ENCODE data around the gene P2RX6.
"Not testable (repeated sequence)": the region's sequence is repeated elsewhere in the genome, so short reads cannot be mapped to it uniquely, and the experiment has no call there.

The P2RX6 gene

GRCh38 chr22:21000987-21001600 is 13.9 kb upstream of the P2RX6 start:
- Histone ChIP-seq H3K23ac (ENCODE audit: low read length in 2 of 2) (peak overlapping the region; percentile 9 to 69), H3K9me3 (ENCODE audit: control insufficient read depth, low read length) (no peaks in the 10 kb centered on the region), H3K18ac (ENCODE audit: low read depth in 1 of 2, low read length in 2 of 2) (peak overlapping the region; percentile 66 to 94), H2BK120ac (ENCODE audit: low read depth, low read length) (no peak overlapping the region), H2BK15ac (ENCODE audit: low read depth, poor library complexity, severe bottlenecking) (peak overlapping the region; percentile 58), H3K14ac (ENCODE audit: low read length in 2 of 2) (peak overlapping the region in 1 of 2 experiments; percentile 68), H2BK12ac (ENCODE audit: low read length in 2 of 2) (peak overlapping the region; percentile 21 to 46), H2AFZ (ENCODE audit: low read depth, low read length) (peak overlapping the region; percentile 87), H3K27ac (ENCODE audit: low read length, poor library complexity, severe bottlenecking) (peak overlapping the region; percentile 97), H4K91ac (ENCODE audit: low read length) (peak overlapping the region; percentile 94), H3K4me1 (ENCODE audit: control insufficient read depth, insufficient read depth, low read depth, low read length) (peaks cover 34% of the 10 kb centered on the region), H2BK5ac (ENCODE audit: low read depth, low read length, poor library complexity, severe bottlenecking) (no peak overlapping the region), H2AK5ac (ENCODE audit: low read length, severe bottlenecking) (peak overlapping the region; percentile 54), H3K4ac (ENCODE audit: low read depth in 1 of 2, low read length in 2 of 2) (peak overlapping the region; percentile 55 to 91), H3K4me2 (ENCODE audit: low read length, poor library complexity, severe bottlenecking) (peak overlapping the region; percentile 92), H4K8ac (ENCODE audit: low read length) (peak overlapping the region; percentile 98), H3K79me1 (replicated peaks; ENCODE audit: low read length, poor library complexity, severe bottlenecking) (peaks cover 36% of the 10 kb centered on the region), H3K9ac (ENCODE audit: low read length) (peak overlapping the region; percentile 99), H3K4me3 (ENCODE audit: insufficient read depth in 1 of 2, low read depth in 1 of 2, low read length in 2 of 2) (peak overlapping the region; percentile 70 to 90), H3K36me3 (ENCODE audit: control insufficient read depth in 1 of 2, insufficient read depth in 2 of 2, low read depth in 1 of 2, low read length in 2 of 2) (peaks cover 46 to 48% of the 10 kb centered on the region in 2 experiments), H3K27me3 (ENCODE audit: control insufficient read depth in 1 of 2, insufficient read depth in 1 of 2, low read length in 2 of 2) (no peaks in the 10 kb centered on the region)
- 19% methylated on average over 26 of the region's 26 CpGs for WGBS
- peak; percentile 5 for DNase-seq

GRCh38 chr22:21001601-21002325 is 13.2 kb upstream of the P2RX6 start, which contains the start of gene THAP7:
TSS of gene THAP7 (minus strand) at chr22:21002118. CDS start at chr22:21001911, 207 bp downstream.
- H3K9ac ChIP-seq (ENCODE audit: low read length) = peak within 1 kb of the TSS; percentile 99
- H2AK5ac ChIP-seq (ENCODE audit: low read length, severe bottlenecking) = peak within 1 kb of the TSS; percentile 54
- peak within 1 kb of the TSS; percentile 41 to 69 for H3K23ac ChIP-seq (ENCODE audit: low read length in 2 of 2)
- WGBS = under 1% methylated on average over 72 of the region's 83 CpGs
- H2BK12ac ChIP-seq (ENCODE audit: low read length in 2 of 2) = peak within 1 kb of the TSS; percentile 46 to 93
- DNase-seq = peak; percentile 98
- peak within 1 kb of the TSS; percentile 70 to 90 for H3K4me3 ChIP-seq (ENCODE audit: insufficient read depth in 1 of 2, low read depth in 1 of 2, low read length in 2 of 2)
- H3K79me1 ChIP-seq (replicated peaks; ENCODE audit: low read length, poor library complexity, severe bottlenecking) = peaks cover 36% of the 10 kb centered on the region
- H3K27me3 ChIP-seq (ENCODE audit: control insufficient read depth in 1 of 2, insufficient read depth in 1 of 2, low read length in 2 of 2) = no peaks in the 10 kb centered on the region
- H2AFZ ChIP-seq (ENCODE audit: low read depth, low read length) = peak within 1 kb of the TSS; percentile 87
- peak within 1 kb of the TSS; percentile 95 to 99 for H3K18ac ChIP-seq (ENCODE audit: low read depth in 1 of 2, low read length in 2 of 2)
- peaks cover 40 to 42% of the 10 kb centered on the region in 2 experiments for H3K36me3 ChIP-seq (ENCODE audit: control insufficient read depth in 1 of 2, insufficient read depth in 2 of 2, low read depth in 1 of 2, low read length in 2 of 2)
- peak within 1 kb of the TSS; percentile 94 for H2BK5ac ChIP-seq (ENCODE audit: low read depth, low read length, poor library complexity, severe bottlenecking)
- peak within 1 kb of the TSS; percentile 100 for H2BK15ac ChIP-seq (ENCODE audit: low read depth, poor library complexity, severe bottlenecking)
- peak within 1 kb of the TSS; percentile 92 for H3K4me2 ChIP-seq (ENCODE audit: low read length, poor library complexity, severe bottlenecking)
- peak within 1 kb of the TSS; percentile 81 for H2BK120ac ChIP-seq (ENCODE audit: low read depth, low read length)
- H3K9me3 ChIP-seq (ENCODE audit: control insufficient read depth, low read length) = no peaks in the 10 kb centered on the region
- peak within 1 kb of the TSS; percentile 98 for H4K8ac ChIP-seq (ENCODE audit: low read length)
- H4K91ac ChIP-seq (ENCODE audit: low read length) = peak within 1 kb of the TSS; percentile 94
- peak within 1 kb of the TSS; percentile 62 to 91 for H3K4ac ChIP-seq (ENCODE audit: low read depth in 1 of 2, low read length in 2 of 2)
- peak within 1 kb of the TSS; percentile 97 for H3K27ac ChIP-seq (ENCODE audit: low read length, poor library complexity, severe bottlenecking)
- H3K14ac ChIP-seq (ENCODE audit: low read length in 2 of 2) = peak within 1 kb of the TSS in 1 of 2 experiments; percentile 94
- H3K4me1 ChIP-seq (ENCODE audit: control insufficient read depth, insufficient read depth, low read depth, low read length) = peaks cover 34% of the 10 kb centered on the region

- Histone ChIP-seq H3K27ac (ENCODE audit: low read length, poor library complexity, severe bottlenecking) (no peak overlapping the region), H3K4me3 (ENCODE audit: insufficient read depth in 1 of 2, low read depth in 1 of 2, low read length in 2 of 2) (peak overlapping the region in 1 of 2 experiments; percentile 90), H3K9me3 (ENCODE audit: control insufficient read depth, low read length) (no peaks in the 10 kb centered on the region), H2BK12ac (ENCODE audit: low read length in 2 of 2) (no peak overlapping the region), H3K18ac (ENCODE audit: low read depth in 1 of 2, low read length in 2 of 2) (no peak overlapping the region), H2BK15ac (ENCODE audit: low read depth, poor library complexity, severe bottlenecking) (peak overlapping the region; percentile 64), H4K8ac (ENCODE audit: low read length) (no peak overlapping the region), H2AFZ (ENCODE audit: low read depth, low read length) (no peak overlapping the region), H3K4me2 (ENCODE audit: low read length, poor library complexity, severe bottlenecking) (no peak overlapping the region), H3K23ac (ENCODE audit: low read length in 2 of 2) (peak overlapping the region in 1 of 2 experiments; percentile 41), H3K9ac (ENCODE audit: low read length) (peak overlapping the region; percentile 99), H3K4ac (ENCODE audit: low read depth in 1 of 2, low read length in 2 of 2) (peak overlapping the region in 1 of 2 experiments; percentile 9), H3K79me1 (replicated peaks; ENCODE audit: low read length, poor library complexity, severe bottlenecking) (peaks cover 25% of the 10 kb centered on the region), H3K4me1 (ENCODE audit: control insufficient read depth, insufficient read depth, low read depth, low read length) (peaks cover 31% of the 10 kb centered on the region), H3K27me3 (ENCODE audit: control insufficient read depth in 1 of 2, insufficient read depth in 1 of 2, low read length in 2 of 2) (no peaks in the 10 kb centered on the region), H2AK5ac (ENCODE audit: low read length, severe bottlenecking) (no peak overlapping the region), H3K36me3 (ENCODE audit: control insufficient read depth in 1 of 2, insufficient read depth in 2 of 2, low read depth in 1 of 2, low read length in 2 of 2) (peaks cover 22 to 26% of the 10 kb centered on the region in 2 experiments), H2BK120ac (ENCODE audit: low read depth, low read length) (no peak overlapping the region), H2BK5ac (ENCODE audit: low read depth, low read length, poor library complexity, severe bottlenecking) (no peak overlapping the region), H4K91ac (ENCODE audit: low read length) (peak overlapping the region; percentile 25), H3K14ac (ENCODE audit: low read length in 2 of 2) (peak overlapping the region in 1 of 2 experiments; percentile 14)
- 96% methylated on average over 4 of the region's 4 CpGs for WGBS
- DNase-seq = peak; percentile 11
Observed at GRCh38 chr22:21003782-21004181, 11.2 kb upstream of the P2RX6 start.

GRCh38 chr22:21009208-21009607 is 5.8 kb upstream of the P2RX6 start:
- not testable (repeated sequence) for H2BK5ac ChIP-seq (ENCODE audit: low read depth, low read length, poor library complexity, severe bottlenecking); H2BK120ac ChIP-seq (ENCODE audit: low read depth, low read length); H3K4ac ChIP-seq (ENCODE audit: low read depth in 1 of 2, low read length in 2 of 2); H2BK12ac ChIP-seq (ENCODE audit: low read length in 2 of 2); H3K9ac ChIP-seq (ENCODE audit: low read length); H3K4me3 ChIP-seq (ENCODE audit: insufficient read depth in 1 of 2, low read depth in 1 of 2, low read length in 2 of 2); DNase-seq; H3K9me3 ChIP-seq (ENCODE audit: control insufficient read depth, low read length); H2AK5ac ChIP-seq (ENCODE audit: low read length, severe bottlenecking); H3K27me3 ChIP-seq (ENCODE audit: control insufficient read depth in 1 of 2, insufficient read depth in 1 of 2, low read length in 2 of 2); H4K8ac ChIP-seq (ENCODE audit: low read length); H3K4me2 ChIP-seq (ENCODE audit: low read length, poor library complexity, severe bottlenecking); H2BK15ac ChIP-seq (ENCODE audit: low read depth, poor library complexity, severe bottlenecking); H3K27ac ChIP-seq (ENCODE audit: low read length, poor library complexity, severe bottlenecking); H2AFZ ChIP-seq (ENCODE audit: low read depth, low read length); H3K4me1 ChIP-seq (ENCODE audit: control insufficient read depth, insufficient read depth, low read depth, low read length); H4K91ac ChIP-seq (ENCODE audit: low read length); H3K18ac ChIP-seq (ENCODE audit: low read depth in 1 of 2, low read length in 2 of 2); H3K36me3 ChIP-seq (ENCODE audit: control insufficient read depth in 1 of 2, insufficient read depth in 2 of 2, low read depth in 1 of 2, low read length in 2 of 2); H3K79me1 ChIP-seq (replicated peaks; ENCODE audit: low read length, poor library complexity, severe bottlenecking); H3K14ac ChIP-seq (ENCODE audit: low read length in 2 of 2); H3K23ac ChIP-seq (ENCODE audit: low read length in 2 of 2)
- 85% methylated on average over 13 of the region's 13 CpGs for WGBS

Measured in mesenchymal stem cell (in vitro differentiated cells and primary cell).